Cardiac muscle cell (in vitro differentiated cells and primary cell): ENCODE data around the gene ELOVL5. TPM values are rescaled to one million over a fixed set of nuclear protein-coding genes. Genes with fewer than 3 reads are reported as not detected.
A peak's percentile ranks its signal among the peaks of the same experiment; 100 is the strongest.
"Not testable (repeated sequence)": the region's sequence is repeated elsewhere in the genome, so short reads cannot be mapped to it uniquely, and the experiment has no call there.

Experiments
- DNase-seq, 2 donors: peaks; one replicate each; pipeline versions ENCODE4 v3.0.0 to v3.0.0-alpha.2; 2010 to 2017; ENCODE audit warnings: low read depth in 1 of 2, low spot score in 1 of 2
- H3K27ac ChIP-seq: fragments of 200-600 bp; sonication (generic); 2 replicates; pipeline ENCODE4 v1.5.1; 2016
- H3K27me3 ChIP-seq: fragments of 200-600 bp; sonication (generic); 2 replicates; pipeline ENCODE4 v1.6.0; 2016; ENCODE audit warnings: control low read depth
- H3K36me3 ChIP-seq: fragments of 200-600 bp; sonication (generic); 2 replicates; pipeline ENCODE4 v1.5.1; 2016; ENCODE audit warnings: control low read depth
- H3K4me1 ChIP-seq: fragments of 200-600 bp; sonication (generic); 2 replicates; pipeline ENCODE4 v1.8.1; 2017; ENCODE audit warnings: low read depth, mild to moderate bottlenecking, mixed run types
- H3K4me3 ChIP-seq: fragments of 200-600 bp; sonication (generic); 2 replicates; pipeline ENCODE4 v1.5.1; 2016; ENCODE audit warnings: mild to moderate bottlenecking
- H3K9me3 ChIP-seq: fragments of 200-600 bp; sonication (generic); 2 replicates; pipeline ENCODE4 v1.5.1; 2017; ENCODE audit warnings: low read depth, mild to moderate bottlenecking, control low read depth
- CTCF ChIP-seq: IDR thresholded peaks from 2 replicates; pipeline ENCODE4 v1.5.1; 2012; ENCODE audit warnings: low read depth, mild to moderate bottlenecking, low read length
- polyA plus RNA-seq: library from polyadenylated mRNA; unstranded; fragments of >200 nt; fragmentation: Nextera tagmentation; extraction: Ambion mirVana; gene quantifications from 2 replicates; pipeline ENCODE4 v1.2.1, GENCODE V29; 2016
- total RNA-seq: library from RNA; depleted of rRNA; stranded (reverse); fragments of >200 nt; gene quantifications from 2 replicates; pipeline ENCODE4 v1.2.3, GENCODE V29; 2016

The ELOVL5 gene
- total and polyA plus RNA-seq, 2 experiments from 2014 or later, result 39.4 to 54.1 TPM

DNA sequence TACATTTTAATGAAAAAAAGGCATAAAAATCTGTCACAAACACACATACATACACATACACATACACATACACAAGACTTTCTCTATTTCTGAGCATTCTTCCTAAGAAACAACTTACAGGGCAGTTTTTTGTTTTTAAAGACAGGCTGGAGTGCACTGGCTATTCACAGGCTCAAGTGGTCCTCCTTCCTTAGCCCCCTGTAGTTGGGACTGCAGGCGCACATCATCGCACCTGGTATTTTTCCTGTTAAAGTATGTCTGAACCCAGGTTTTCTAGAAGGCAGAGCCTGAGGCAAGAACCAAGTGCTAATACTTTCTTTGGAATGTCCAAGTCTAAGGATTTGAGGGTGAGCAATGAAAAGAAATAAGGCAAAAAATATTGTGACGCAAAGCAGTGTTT lies 41.3 kb upstream of the ELOVL5 start:
- H3K36me3 ChIP-seq, result no peaks in the 10 kb centered on the region
- H3K9me3 ChIP-seq, result no peaks in the 10 kb centered on the region
- H3K27ac ChIP-seq, result no peak overlapping the region
- H3K27me3 ChIP-seq, result no peaks in the 10 kb centered on the region
- no peak for TF ChIP-seq CTCF
- H3K4me3 ChIP-seq, result no peak overlapping the region
- DNase-seq, result no peak
- no peaks in the 10 kb centered on the region for H3K4me1 ChIP-seq

- H3K9me3 ChIP-seq, H3K4me1 ChIP-seq, H3K27me3 ChIP-seq, H3K4me3 ChIP-seq, H3K36me3 ChIP-seq, DNase-seq, H3K27ac ChIP-seq: not testable (repeated sequence)
Measured at GRCh38 chr6:53388615-53389014, 39.9 kb upstream of the ELOVL5 start.

- H3K27ac ChIP-seq, result no peak overlapping the region
- no peak for TF ChIP-seq CTCF
- no peak for DNase-seq
- H3K36me3 ChIP-seq, result no peaks in the 10 kb centered on the region
- H3K27me3 ChIP-seq, result no peaks in the 10 kb centered on the region
- no peak overlapping the region for H3K4me3 ChIP-seq
- H3K4me1 ChIP-seq, result peaks cover 12% of the 10 kb centered on the region
- H3K9me3 ChIP-seq, result no peaks in the 10 kb centered on the region
Measured at GRCh38 chr6:53382421-53382820, 33.7 kb upstream of the ELOVL5 start.

GRCh38 chr6:53378208-53378607 lies 29.5 kb upstream of the ELOVL5 start:
- H3K9me3 ChIP-seq, result no peaks in the 10 kb centered on the region
- H3K4me1 ChIP-seq, result peaks cover 32% of the 10 kb centered on the region
- H3K27me3 ChIP-seq, result no peaks in the 10 kb centered on the region
- H3K36me3 ChIP-seq, result no peaks in the 10 kb centered on the region
- no peak for DNase-seq
- H3K4me3 ChIP-seq, result no peak overlapping the region
- peak overlapping the region; percentile 90 for H3K27ac ChIP-seq
- TF ChIP-seq CTCF, result no peak

DNA sequence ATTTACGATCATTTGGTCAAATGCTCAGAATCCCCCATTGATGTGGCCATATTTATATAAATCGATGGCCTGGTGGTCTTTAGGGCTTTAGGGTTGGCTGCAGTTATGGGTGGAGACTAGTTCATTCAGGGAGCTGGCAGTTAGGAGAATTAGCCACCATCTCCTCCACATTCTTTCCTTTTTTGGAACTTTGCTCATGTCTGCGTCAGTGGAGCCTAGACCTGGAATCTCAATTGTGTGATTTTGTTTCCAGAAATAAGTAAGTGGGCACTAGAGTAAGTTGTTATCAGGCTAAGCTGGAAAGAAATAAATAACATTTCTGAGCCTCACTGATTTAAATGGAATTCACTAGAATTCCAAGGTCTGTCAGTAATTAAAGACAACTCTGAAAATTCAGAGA lies 29.0 kb upstream of the ELOVL5 start:
- DNase-seq, result peak in 1 of 2 donors; percentile 64
- Histone ChIP-seq H3K27ac (peak overlapping the region; percentile 90), H3K27me3 (no peaks in the 10 kb centered on the region), H3K4me1 (peaks cover 32% of the 10 kb centered on the region), H3K9me3 (no peaks in the 10 kb centered on the region), H3K36me3 (no peaks in the 10 kb centered on the region), H3K4me3 (no peak overlapping the region)
- no peak for TF ChIP-seq CTCF

GRCh38 chr6:53377289-53377688 lies 28.5 kb upstream of the ELOVL5 start:
- Histone ChIP-seq H3K9me3 (no peaks in the 10 kb centered on the region), H3K27me3 (no peaks in the 10 kb centered on the region), H3K4me1 (peaks cover 32% of the 10 kb centered on the region), H3K4me3 (no peak overlapping the region), H3K36me3 (no peaks in the 10 kb centered on the region), H3K27ac (peak overlapping the region; percentile 90)
- no peak for TF ChIP-seq CTCF
- DNase-seq, result no peak
